MCF 10A (cell line): ENCODE data around the gene FAM187B. TPM values are rescaled to one million over a fixed set of nuclear protein-coding genes. Genes with fewer than 3 reads are reported as not detected.

Experiments used
- Bru-seq: library from RNA; stranded (reverse); fragments of 400-500 nt; gene quantifications from one replicate; lab custom pipeline; 2021; lab: Mats Ljungman, UMichigan
- BruChase-seq, 2 experiments: library from RNA; stranded (reverse); fragments of 400-500 nt; gene quantifications; one replicate each; lab custom pipeline; 2021; lab: Mats Ljungman, UMichigan
- BruUV-seq: library from RNA; stranded (reverse); fragments of 400-500 nt; replicated peaks from 2 replicates; lab custom pipeline; 2021; lab: Mats Ljungman, UMichigan
- CTCF ChIA-PET: fragments of 300-600 bp; sonication (Branson Sonifier 250); formaldehyde crosslinking; extraction: SDS; loops from one replicate; lab custom pipeline; 2021; ENCODE audit warnings: antibody characterized with exemption, inconsistent platforms; lab: Yijun Ruan, JAX
- POLR2A ChIA-PET: fragments of 300-600, 350-650 bp; sonication (Branson Sonifier 250); formaldehyde crosslinking; extraction: SDS; loops from one replicate; lab custom pipeline; 2020; ENCODE audit warnings: antibody characterized with exemption, inconsistent platforms; lab: Yijun Ruan, JAX
- DNase-seq: peaks from one replicate; pipeline ENCODE4 v3.0.0-alpha.2; 2018; ENCODE audit not compliant: unreplicated experiment
- H3K27ac Mint-ChIP-seq: one replicate; pipeline ENCODE4 v1.8.0; 2022; ENCODE audit warnings: mild to moderate bottlenecking, low read depth, mixed read lengths; ENCODE audit not compliant: unreplicated experiment
- H3K27me3 Mint-ChIP-seq: one replicate; pipeline ENCODE4 v1.8.0; 2022; ENCODE audit warnings: mixed read lengths; ENCODE audit not compliant: insufficient read depth, unreplicated experiment
- H3K36me3 Mint-ChIP-seq: one replicate; pipeline ENCODE4 v1.8.0; 2022; ENCODE audit warnings: mild to moderate bottlenecking, moderate library complexity, mixed read lengths; ENCODE audit not compliant: insufficient read depth, unreplicated experiment
- H3K4me1 Mint-ChIP-seq: one replicate; pipeline ENCODE4 v1.8.0; 2022; ENCODE audit warnings: mixed read lengths; ENCODE audit not compliant: insufficient read depth, unreplicated experiment
- H3K4me3 Mint-ChIP-seq: one replicate; pipeline ENCODE4 v1.8.0; 2022; ENCODE audit warnings: mild to moderate bottlenecking, moderate library complexity, mixed read lengths; ENCODE audit not compliant: unreplicated experiment
- H3K9me3 Mint-ChIP-seq: one replicate; pipeline ENCODE4 v1.8.0; 2022; ENCODE audit warnings: mixed read lengths; ENCODE audit not compliant: unreplicated experiment
- intact Hi-C: fragments of 100-400 bp; cut with micrococcal nuclease; formaldehyde crosslinking; loops from 2 replicates; pipeline ENCODE4 v1.14.1; 2022
- long read RNA-seq: library from polyadenylated mRNA; stranded (forward); transcript quantifications from one replicate; pipeline ENCODE4 v2.0.0, GENCODE V29; 2022
- total RNA-seq: library from RNA; stranded (reverse); gene quantifications from 2 replicates; pipeline ENCODE4 v1.2.3, GENCODE V29; 2022
- TF ChIP-seq, protein P1 (sequence below): fragments of 200-600 bp; IDR thresholded peaks from one replicate; pipeline ENCODE4 v1.8.0; 2022; ENCODE audit warnings: antibody characterized with exemption, mild to moderate bottlenecking; ENCODE audit not compliant: unreplicated experiment

FAM187B gene
- total RNA-seq (not detected in 2 replicates), Bru-seq, nascent RNA (percentile 14 among the genes with signal in this experiment), BruChase-seq, experiment 1, labeled RNA remaining after a 6-hour chase (percentile 13 among the genes with signal in this experiment), BruChase-seq, experiment 2, labeled RNA remaining after a 2-hour chase (percentile 13 among the genes with signal in this experiment)
- long read RNA-seq, result 0 reads

DNA sequence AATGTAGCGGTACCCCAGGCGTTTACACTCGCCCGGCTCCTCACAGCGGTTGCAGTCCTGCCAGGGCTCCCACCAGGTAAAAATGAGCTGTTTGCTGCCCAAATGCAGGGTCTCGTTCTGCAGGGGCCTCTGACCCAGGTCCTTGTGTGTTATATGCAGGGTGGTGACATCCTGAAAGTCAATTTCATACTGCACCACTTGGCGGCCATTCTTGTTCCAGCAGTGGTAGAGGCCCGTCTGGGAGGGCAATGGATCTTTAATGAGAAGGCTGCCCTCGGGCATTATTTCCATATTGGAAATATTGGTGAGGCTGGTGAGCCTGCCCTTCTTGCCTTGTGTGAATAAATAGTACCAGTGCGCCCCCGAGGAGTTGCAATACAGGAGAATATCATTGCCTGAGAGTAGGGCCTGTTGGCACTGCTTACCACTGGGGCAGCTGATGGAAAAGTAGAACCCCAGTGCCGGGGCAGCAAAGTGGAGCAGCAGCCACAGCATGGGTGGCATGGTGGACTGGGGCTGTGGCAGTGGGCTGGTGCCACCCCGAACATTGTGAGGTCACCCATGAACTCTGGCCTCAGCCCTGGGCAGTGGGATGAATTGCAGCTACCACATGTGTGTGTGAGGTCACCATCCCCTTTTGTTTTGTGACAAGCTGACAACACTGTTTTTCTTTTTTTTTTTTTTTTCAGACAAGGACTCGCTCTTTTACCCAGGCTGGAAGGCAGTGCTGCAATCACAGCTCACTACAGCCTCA, at the start of gene FAM187B:
TSS of gene FAM187B (minus strand) at position 563 of the 754 bp plus-strand sequence. CDS start at position 504, 59 bp downstream.
- TF ChIP-seq, protein P1, sequence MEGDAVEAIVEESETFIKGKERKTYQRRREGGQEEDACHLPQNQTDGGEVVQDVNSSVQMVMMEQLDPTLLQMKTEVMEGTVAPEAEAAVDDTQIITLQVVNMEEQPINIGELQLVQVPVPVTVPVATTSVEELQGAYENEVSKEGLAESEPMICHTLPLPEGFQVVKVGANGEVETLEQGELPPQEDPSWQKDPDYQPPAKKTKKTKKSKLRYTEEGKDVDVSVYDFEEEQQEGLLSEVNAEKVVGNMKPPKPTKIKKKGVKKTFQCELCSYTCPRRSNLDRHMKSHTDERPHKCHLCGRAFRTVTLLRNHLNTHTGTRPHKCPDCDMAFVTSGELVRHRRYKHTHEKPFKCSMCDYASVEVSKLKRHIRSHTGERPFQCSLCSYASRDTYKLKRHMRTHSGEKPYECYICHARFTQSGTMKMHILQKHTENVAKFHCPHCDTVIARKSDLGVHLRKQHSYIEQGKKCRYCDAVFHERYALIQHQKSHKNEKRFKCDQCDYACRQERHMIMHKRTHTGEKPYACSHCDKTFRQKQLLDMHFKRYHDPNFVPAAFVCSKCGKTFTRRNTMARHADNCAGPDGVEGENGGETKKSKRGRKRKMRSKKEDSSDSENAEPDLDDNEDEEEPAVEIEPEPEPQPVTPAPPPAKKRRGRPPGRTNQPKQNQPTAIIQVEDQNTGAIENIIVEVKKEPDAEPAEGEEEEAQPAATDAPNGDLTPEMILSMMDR, result no peak
- BruUV-seq, result no TSS peak
- ChIA-PET CTCF (interaction anchor here (0.6 to 0.8 kb wide), 2 partner anchors 14 to 468 kb away, joined by 3 to 4 read pairs; no protein-coding TSS in a partner anchor), POLR2A (no interaction called here)
- H3K4me3 Mint-ChIP-seq, result no peak within 1 kb of the TSS
- no peaks in the 10 kb centered on the region for H3K9me3 Mint-ChIP-seq
- H3K36me3 Mint-ChIP-seq, result no peaks in the 10 kb centered on the region
- DNase-seq, result no peak
- H3K4me1 Mint-ChIP-seq, result peaks cover 13% of the 10 kb centered on the region
- intact Hi-C loops, result no loop called here
- H3K27me3 Mint-ChIP-seq, result no peaks in the 10 kb centered on the region
- H3K27ac Mint-ChIP-seq, result peak within 1 kb of the TSS; percentile 28

DNA sequence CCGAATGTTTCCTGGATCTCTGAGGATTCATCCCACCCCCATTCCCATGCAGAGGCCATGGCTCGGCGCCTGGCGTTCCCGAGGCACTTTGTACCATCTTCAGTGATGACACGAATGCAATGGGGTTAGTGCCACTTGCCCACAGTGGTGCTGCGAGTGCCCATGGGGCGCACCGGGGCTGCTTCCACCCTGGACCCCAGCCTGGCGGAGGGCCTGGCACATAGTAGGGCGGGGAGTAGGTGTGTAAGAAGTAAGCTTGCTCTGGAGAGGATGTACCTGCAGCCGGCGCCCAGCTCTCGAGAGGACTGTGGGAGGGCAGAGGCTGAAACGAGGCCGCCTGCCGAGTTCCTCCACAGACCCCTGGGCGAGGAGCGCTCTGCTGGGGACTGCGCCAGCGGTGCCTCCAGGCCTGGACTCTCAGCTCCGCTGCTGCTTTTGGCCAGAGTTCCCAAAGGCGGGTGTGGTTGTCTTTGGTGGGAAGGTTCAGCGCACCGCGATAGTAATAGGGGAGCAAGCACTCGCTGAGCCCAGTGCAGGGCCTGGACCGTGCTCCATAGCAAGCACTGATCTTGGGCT, 48.3 kb upstream of the FAM187B start:
- no peak overlapping the region for H3K27ac Mint-ChIP-seq
- H3K4me3 Mint-ChIP-seq, result no peak overlapping the region
- DNase-seq, result no peak
- BruUV-seq, result no TSS peak
- peaks cover 71% of the 10 kb centered on the region for H3K36me3 Mint-ChIP-seq
- TF ChIP-seq, protein P1, result no peak
- no peaks in the 10 kb centered on the region for H3K27me3 Mint-ChIP-seq
- intact Hi-C loops, result no loop called here
- CTCF ChIA-PET, result interaction anchor here (0.6 to 1.4 kb wide), 3 partner anchors 207 to 218 kb away, joined by 3 to 4 read pairs (median 3); no protein-coding TSS in a partner anchor
- POLR2A ChIA-PET, result no interaction called here
- H3K9me3 Mint-ChIP-seq, result no peaks in the 10 kb centered on the region
- peaks cover 5% of the 10 kb centered on the region for H3K4me1 Mint-ChIP-seq

DNA sequence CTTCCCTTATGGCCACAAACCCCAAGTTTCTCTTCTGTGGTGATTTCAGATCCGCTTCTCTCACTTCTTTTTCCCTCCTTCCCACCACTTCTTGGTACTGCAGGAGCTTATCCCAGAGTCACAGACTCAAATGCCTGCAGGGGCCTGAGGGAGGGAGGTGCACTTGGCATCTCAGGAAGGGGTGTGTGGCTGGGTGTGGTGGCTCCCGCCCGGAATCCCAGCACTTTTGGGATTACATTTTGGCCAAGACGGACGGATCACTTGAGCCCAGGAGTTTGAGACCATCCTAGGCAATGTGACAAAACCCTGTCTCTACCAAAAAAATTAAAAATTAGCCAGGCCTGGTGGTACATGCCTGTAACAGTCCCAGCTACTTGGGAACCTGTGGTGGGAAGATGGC, 45.8 kb upstream of the FAM187B start:
- H3K27ac Mint-ChIP-seq, result peak overlapping the region; percentile 25
- H3K4me1 Mint-ChIP-seq, result peaks cover 5% of the 10 kb centered on the region
- no peaks in the 10 kb centered on the region for H3K27me3 Mint-ChIP-seq
- POLR2A ChIA-PET, result no interaction called here
- CTCF ChIA-PET, result interaction anchor here (0.6 to 1.1 kb wide), 4 partner anchors 132 to 228 kb away, joined by 3 to 5 read pairs (median 3); no protein-coding TSS in a partner anchor
- no peak overlapping the region for H3K4me3 Mint-ChIP-seq
- no TSS peak for BruUV-seq
- no peak for DNase-seq
- H3K36me3 Mint-ChIP-seq, result peaks cover 85% of the 10 kb centered on the region
- intact Hi-C loops, result no loop called here
- no peaks in the 10 kb centered on the region for H3K9me3 Mint-ChIP-seq
- TF ChIP-seq, protein P1, result no peak
